NCI-H1694 treated with DMSO at 0.1 percent for 48 hours (cell line): ENCODE results near the gene PROK1.

ENCODE experiments used
- DNase-seq: peaks from one replicate; lab custom pipeline; 2025; lab: John Stamatoyannopoulos, UW

Gene PROK1

GRCh38 chr1:110489973-110490542 is 39.1 kb downstream of the PROK1 start:
- no peak for DNase-seq

GRCh38 chr1:110490791-110491451 is 40.0 kb downstream of the PROK1 start:
- DNase-seq = no peak

GRCh38 chr1:110492573-110492972 is 41.6 kb downstream of the PROK1 start:
- no peak for DNase-seq

GRCh38 chr1:110493059-110493699 is 42.2 kb downstream of the PROK1 start:
- DNase-seq = no peak

- no peak for DNase-seq
Observed at GRCh38 chr1:110494036-110494435, 43.1 kb downstream of the PROK1 start.

GRCh38 chr1:110494522-110495406 is 43.8 kb downstream of the PROK1 start:
- DNase-seq = no peak

- peak; percentile 76 for DNase-seq
Observed at GRCh38 chr1:110495926-110496600, 45.1 kb downstream of the PROK1 start.

GRCh38 chr1:110498270-110498669 is 47.3 kb downstream of the PROK1 start:
- DNase-seq = no peak

GRCh38 chr1:110501488-110502132 is 50.7 kb downstream of the PROK1 start:
- DNase-seq = no peak

GRCh38 chr1:110502402-110503151 is 51.6 kb downstream of the PROK1 start:
- DNase-seq = no peak

GRCh38 chr1:110503471-110503870 is 52.5 kb downstream of the PROK1 start:
- DNase-seq = no peak

- DNase-seq = no peak
Observed at GRCh38 chr1:110504226-110504625, 53.3 kb downstream of the PROK1 start.

GRCh38 chr1:110505596-110505995 is 54.6 kb downstream of the PROK1 start:
- no peak for DNase-seq

- no peak for DNase-seq
Observed at GRCh38 chr1:110506541-110506940, 55.6 kb downstream of the PROK1 start.
